Mesenchymal stem cell (in vitro differentiated cells and primary cell): ENCODE results near the gene CDC37L1.

Experiments
- DNase-seq: peaks from one replicate; pipeline ENCODE4 v3.0.0-alpha.2; 2013
- H2AFZ ChIP-seq: one replicate; pipeline ENCODE4 v1.6.1; 2013; ENCODE audit warnings: low read depth, mild to moderate bottlenecking, control low read depth, inconsistent platforms, low read length, moderate library complexity
- H2AK5ac ChIP-seq: 2 replicates; pipeline ENCODE4 v1.6.1; 2013; ENCODE audit warnings: low read length, moderate library complexity, mild to moderate bottlenecking, inconsistent platforms; ENCODE audit not compliant: severe bottlenecking
- H2BK120ac ChIP-seq: one replicate; pipeline ENCODE4 v1.6.1; 2013; ENCODE audit warnings: low read depth, mild to moderate bottlenecking, inconsistent platforms, low read length, moderate library complexity
- H2BK12ac ChIP-seq, 2 experiments: one replicate each; pipeline ENCODE4 v1.6.1; 2013; ENCODE audit warnings: inconsistent platforms in 2 of 2, low read length in 2 of 2, mild to moderate bottlenecking in 2 of 2, moderate library complexity in 2 of 2, control low read depth in 1 of 2
- H2BK15ac ChIP-seq: one replicate; pipeline ENCODE4 v1.6.1; 2013; ENCODE audit warnings: mild to moderate bottlenecking, low read depth, inconsistent platforms; ENCODE audit not compliant: poor library complexity, severe bottlenecking
- H2BK5ac ChIP-seq: 2 replicates; pipeline ENCODE4 v1.6.1; 2013; ENCODE audit warnings: low read depth, mild to moderate bottlenecking, low read length, control low read depth, inconsistent platforms; ENCODE audit not compliant: poor library complexity, severe bottlenecking
- H3K14ac ChIP-seq, 2 experiments: one replicate each; pipeline ENCODE4 v1.6.1; 2013; ENCODE audit warnings: inconsistent platforms in 2 of 2, low read length in 2 of 2, control low read depth in 1 of 2, mild to moderate bottlenecking in 1 of 2, moderate library complexity in 1 of 2
- H3K18ac ChIP-seq, 2 experiments: one replicate each; pipeline ENCODE4 v1.6.1; 2013; ENCODE audit warnings: inconsistent platforms in 2 of 2, low read length in 2 of 2, control low read depth in 1 of 2, low read depth in 1 of 2, mild to moderate bottlenecking in 1 of 2
- H3K23ac ChIP-seq, 2 experiments: one replicate each; pipeline ENCODE4 v1.6.1; 2013; ENCODE audit warnings: inconsistent platforms in 2 of 2, low read length in 2 of 2, mild to moderate bottlenecking in 2 of 2, moderate library complexity in 2 of 2, control low read depth in 1 of 2
- H3K27ac ChIP-seq: 2 replicates; pipeline ENCODE4 v1.5.1; 2013; ENCODE audit warnings: mild to moderate bottlenecking, moderate library complexity, low read length, control low read depth, inconsistent platforms; ENCODE audit not compliant: poor library complexity, severe bottlenecking
- H3K27me3 ChIP-seq, 2 experiments: 2 replicates each; pipeline versions ENCODE4 v1.6.1 to v1.7.0; 2013; ENCODE audit warnings: low read length in 2 of 2, mild to moderate bottlenecking in 2 of 2, moderate library complexity in 2 of 2, control low read depth in 1 of 2, inconsistent platforms in 1 of 2; ENCODE audit not compliant: control insufficient read depth in 1 of 2, insufficient read depth in 1 of 2
- H3K36me3 ChIP-seq, 2 experiments: 2 replicates each; pipeline versions ENCODE4 v1.6.1 to v1.7.0; 2013; ENCODE audit warnings: low read length in 2 of 2, control low read depth in 1 of 2, inconsistent platforms in 1 of 2, low read depth in 1 of 2, mild to moderate bottlenecking in 1 of 2; ENCODE audit not compliant: insufficient read depth in 2 of 2, control insufficient read depth in 1 of 2
- H3K4ac ChIP-seq, 2 experiments: one replicate each; pipeline ENCODE4 v1.6.1; 2013; ENCODE audit warnings: inconsistent platforms in 2 of 2, low read length in 2 of 2, mild to moderate bottlenecking in 2 of 2, moderate library complexity in 2 of 2, control low read depth in 1 of 2, low read depth in 1 of 2
- H3K4me1 ChIP-seq: 2 replicates; pipeline ENCODE4 v1.6.1; 2013; ENCODE audit warnings: low read depth, low read length, control low read depth; ENCODE audit not compliant: control insufficient read depth, insufficient read depth
- H3K4me2 ChIP-seq: 2 replicates; pipeline ENCODE4 v1.6.1; 2013; ENCODE audit warnings: low read length, mild to moderate bottlenecking, inconsistent platforms; ENCODE audit not compliant: poor library complexity, severe bottlenecking
- H3K4me3 ChIP-seq, 2 experiments: 2 replicates each; pipeline versions ENCODE4 v1.5.1 to v1.7.0; 2013; ENCODE audit warnings: low read length in 2 of 2, mild to moderate bottlenecking in 2 of 2, control low read depth in 1 of 2, low read depth in 1 of 2; ENCODE audit not compliant: insufficient read depth in 1 of 2
- H3K79me1 ChIP-seq: replicated peaks from 2 replicates; pipeline ENCODE4 v1.6.1; 2013; ENCODE audit warnings: mild to moderate bottlenecking, control low read depth, low read length, inconsistent platforms; ENCODE audit not compliant: poor library complexity, severe bottlenecking
- H3K9ac ChIP-seq: 2 replicates; pipeline ENCODE4 v1.7.0; 2013; ENCODE audit warnings: mild to moderate bottlenecking, low read length, moderate library complexity
- H3K9me3 ChIP-seq: 2 replicates; pipeline ENCODE4 v1.7.0; 2013; ENCODE audit warnings: mild to moderate bottlenecking, low read length; ENCODE audit not compliant: control insufficient read depth
- H4K8ac ChIP-seq: one replicate; pipeline ENCODE4 v1.6.1; 2013; ENCODE audit warnings: inconsistent platforms, mild to moderate bottlenecking, low read length, moderate library complexity
- H4K91ac ChIP-seq: one replicate; pipeline ENCODE4 v1.6.1; 2013; ENCODE audit warnings: mild to moderate bottlenecking, low read length, inconsistent platforms
- WGBS: methylation state at CpG from one replicate; pipeline ENCODE4 v1.1.7; 2013; ENCODE audit warnings: mixed read lengths; 5-methylcytosine and 5-hydroxymethylcytosine counted together

CDC37L1 gene

DNA sequence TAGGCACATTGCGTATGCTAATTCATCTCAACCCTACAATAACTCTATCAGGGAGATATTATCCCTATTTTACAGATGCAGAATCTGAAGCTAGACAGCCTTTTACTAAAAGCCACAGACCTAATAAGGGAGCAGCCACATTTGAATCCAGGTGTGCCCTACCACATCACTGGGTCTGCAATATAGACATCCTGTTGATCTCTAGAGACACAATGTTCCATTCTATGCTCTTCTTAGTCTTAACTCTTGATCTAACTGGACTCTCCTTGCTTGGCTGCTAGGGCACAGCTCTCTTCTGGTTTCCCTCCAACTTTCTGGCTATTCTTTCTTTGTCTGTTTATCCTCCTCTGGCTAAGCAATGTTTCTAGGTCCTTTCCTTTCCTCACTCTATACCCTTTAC lies 11.7 kb upstream of the CDC37L1 start:
- Histone ChIP-seq H3K4me3 (no peak overlapping the region), H4K8ac (no peak overlapping the region), H3K9ac (no peak overlapping the region), H3K23ac (no peak overlapping the region), H2BK5ac (no peak overlapping the region), H3K9me3 (no peaks in the 10 kb centered on the region), H3K79me1 (peaks cover 10% of the 10 kb centered on the region), H3K4me2 (no peak overlapping the region), H3K4me1 (peaks cover 8% of the 10 kb centered on the region), H2BK15ac (no peak overlapping the region), H3K27me3 (no peaks in the 10 kb centered on the region), H3K18ac (no peak overlapping the region), H2AFZ (no peak overlapping the region), H3K36me3 (no peaks in the 10 kb centered on the region), H4K91ac (no peak overlapping the region), H2BK12ac (no peak overlapping the region), H3K14ac (no peak overlapping the region), H3K27ac (no peak overlapping the region), H2AK5ac (no peak overlapping the region), H3K4ac (no peak overlapping the region), H2BK120ac (no peak overlapping the region)
- no peak for DNase-seq
- 93% methylated on average over 1 of the region's 1 CpG for WGBS

- H3K4me1 ChIP-seq = peaks cover 2% of the 10 kb centered on the region
- no peak overlapping the region for H3K9ac ChIP-seq
- no peak overlapping the region for H2BK5ac ChIP-seq
- no peak overlapping the region for H3K4ac ChIP-seq
- H3K18ac ChIP-seq = no peak overlapping the region
- H3K14ac ChIP-seq = no peak overlapping the region
- no peak overlapping the region for H2BK15ac ChIP-seq
- no peak overlapping the region for H3K23ac ChIP-seq
- H3K9me3 ChIP-seq = no peaks in the 10 kb centered on the region
- no peak for DNase-seq
- no peak overlapping the region for H4K8ac ChIP-seq
- no peak overlapping the region for H2AK5ac ChIP-seq
- H3K4me3 ChIP-seq = no peak overlapping the region
- H3K79me1 ChIP-seq = peaks cover 6% of the 10 kb centered on the region
- no peak overlapping the region for H3K4me2 ChIP-seq
- H3K27ac ChIP-seq = no peak overlapping the region
- no peak overlapping the region for H2AFZ ChIP-seq
- no peaks in the 10 kb centered on the region for H3K27me3 ChIP-seq
- no peak overlapping the region for H2BK120ac ChIP-seq
- no peaks in the 10 kb centered on the region for H3K36me3 ChIP-seq
- 98% methylated on average over 1 of the region's 2 CpGs for WGBS
- H2BK12ac ChIP-seq = no peak overlapping the region
- no peak overlapping the region for H4K91ac ChIP-seq
Measured at GRCh38 chr9:4668604-4669003, 10.8 kb upstream of the CDC37L1 start.

DNA sequence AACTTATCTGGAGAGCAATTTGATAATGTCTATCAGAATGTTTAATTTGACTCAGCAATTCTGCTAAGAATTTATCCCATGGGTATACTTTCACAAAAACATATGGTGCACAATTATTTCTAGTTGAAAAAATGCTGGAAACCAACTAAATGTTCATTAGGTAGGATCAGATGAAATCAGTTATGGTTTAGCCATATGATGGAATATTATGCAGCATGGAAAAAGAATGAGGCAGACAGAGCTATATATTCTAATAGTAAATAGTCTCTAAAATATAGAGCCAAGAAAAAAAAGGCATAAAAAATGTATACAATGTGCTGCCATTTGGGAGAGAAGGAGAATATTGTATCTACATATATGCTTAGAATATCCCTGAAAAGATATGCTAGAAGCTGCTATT lies 9.5 kb upstream of the CDC37L1 start:
- Histone ChIP-seq H3K36me3 (no peaks in the 10 kb centered on the region), H2BK15ac (no peak overlapping the region), H4K91ac (no peak overlapping the region), H3K4ac (no peak overlapping the region), H3K4me2 (no peak overlapping the region), H3K27ac (no peak overlapping the region), H2BK120ac (no peak overlapping the region), H2BK5ac (no peak overlapping the region), H3K4me3 (no peak overlapping the region), H3K9me3 (no peaks in the 10 kb centered on the region), H3K79me1 (no peaks in the 10 kb centered on the region), H2AK5ac (no peak overlapping the region), H3K18ac (no peak overlapping the region), H3K27me3 (no peaks in the 10 kb centered on the region), H3K14ac (no peak overlapping the region), H4K8ac (no peak overlapping the region), H3K23ac (no peak overlapping the region), H2AFZ (no peak overlapping the region), H3K4me1 (peaks cover 2% of the 10 kb centered on the region), H3K9ac (no peak overlapping the region), H2BK12ac (no peak overlapping the region)
- no peak for DNase-seq

GRCh38 chr9:4670591-4670990 lies 8.8 kb upstream of the CDC37L1 start:
- no peak overlapping the region for H2BK5ac ChIP-seq
- no peak overlapping the region for H3K27ac ChIP-seq
- 90% methylated on average over 2 of the region's 3 CpGs for WGBS
- H2BK120ac ChIP-seq = no peak overlapping the region
- no peak overlapping the region for H3K14ac ChIP-seq
- H3K27me3 ChIP-seq = no peaks in the 10 kb centered on the region
- H2AK5ac ChIP-seq = no peak overlapping the region
- H3K36me3 ChIP-seq = no peaks in the 10 kb centered on the region
- H2BK15ac ChIP-seq = no peak overlapping the region
- no peak overlapping the region for H3K4me2 ChIP-seq
- no peak for DNase-seq
- H3K18ac ChIP-seq = no peak overlapping the region
- no peak overlapping the region for H3K4ac ChIP-seq
- H3K23ac ChIP-seq = no peak overlapping the region
- no peak overlapping the region for H3K4me3 ChIP-seq
- H3K79me1 ChIP-seq = no peaks in the 10 kb centered on the region
- H2BK12ac ChIP-seq = no peak overlapping the region
- H4K8ac ChIP-seq = no peak overlapping the region
- H4K91ac ChIP-seq = no peak overlapping the region
- H3K9me3 ChIP-seq = no peaks in the 10 kb centered on the region
- H3K4me1 ChIP-seq = peaks cover 2% of the 10 kb centered on the region
- H3K9ac ChIP-seq = no peak overlapping the region
- H2AFZ ChIP-seq = no peak overlapping the region
